CD4-positive, alpha-beta T cell treated with Interleukin-2 at 100 ng/mL for 4 hours (primary cell): ENCODE results near the gene APH1A.
"Not testable (repeated sequence)": the region's sequence is repeated elsewhere in the genome, so short reads cannot be mapped to it uniquely, and the experiment has no call there.

Experiments
- DNase-seq: peaks from one replicate; pipeline ENCODE4 v3.0.0-alpha.2; 2020; ENCODE audit warnings: low spot score

The APH1A gene

GRCh38 chr1:150268340-150268704 lies 494 bp downstream of the APH1A start:
- DNase-seq: peak; percentile 49

GRCh38 chr1:150267896-150268295 lies 920 bp downstream of the APH1A start:
- no peak for DNase-seq

- DNase-seq: no peak
These were observed 5.3 kb downstream of the APH1A start for GRCh38 chr1:150263549-150263948.

GRCh38 chr1:150262388-150263320 lies 6.2 kb downstream of the APH1A start:
- DNase-seq: no peak

GRCh38 chr1:150261367-150261766 lies 7.4 kb downstream of the APH1A start:
- DNase-seq: no peak

- no peak for DNase-seq
These were observed 8.8 kb downstream of the APH1A start for GRCh38 chr1:150259758-150260669.

- DNase-seq: no peak
These were observed 9.6 kb downstream of the APH1A start for GRCh38 chr1:150259217-150259616.

- DNase-seq: no peak
These were observed 10.9 kb downstream of the APH1A start, which contains the start of gene CA14 for GRCh38 chr1:150257624-150258585. TSS of gene CA14 (plus strand) at chr1:150257774. CDS start at chr1:150258129, 355 bp downstream.

- no peak for DNase-seq
These were observed 12.1 kb downstream of the APH1A start for GRCh38 chr1:150256554-150257341.

- no peak for DNase-seq
These were observed 12.6 kb downstream of the APH1A start for GRCh38 chr1:150256198-150256553.

- no peak for DNase-seq
These were observed 18.9 kb downstream of the APH1A start for GRCh38 chr1:150249936-150250335.

- no peak for DNase-seq
These were observed 25.8 kb downstream of the APH1A start for GRCh38 chr1:150243003-150243402.

GRCh38 chr1:150237746-150238145 lies 31.1 kb downstream of the APH1A start:
- no peak for DNase-seq

- not testable (repeated sequence) for DNase-seq
These were observed 31.6 kb downstream of the APH1A start for GRCh38 chr1:150237176-150237575.

- no peak for DNase-seq
These were observed 32.2 kb downstream of the APH1A start for GRCh38 chr1:150236614-150237100.

GRCh38 chr1:150235852-150236613 lies 32.8 kb downstream of the APH1A start, which contains the start of gene ANP32E:
TSS of gene ANP32E (minus strand) at chr1:150236112. CDS start at chr1:150235786, 326 bp downstream.
- DNase-seq: peak; percentile 98

- peak; percentile 11 for DNase-seq
These were observed 33.4 kb downstream of the APH1A start for GRCh38 chr1:150235294-150235851.

- DNase-seq: peak; percentile 87
These were observed 34.1 kb downstream of the APH1A start for GRCh38 chr1:150234566-150235293.

- DNase-seq: no peak
These were observed 34.6 kb downstream of the APH1A start for GRCh38 chr1:150234309-150234565.
